OCI-LY1 (cell line): ENCODE data around the gene TNFAIP8L3.

Experiments used
- H2AFZ ChIP-seq: fragments of 200-600 bp; sonication (generic), shearing (Covaris generic); 2 replicates; pipeline ENCODE4 v1.6.0; 2014; ENCODE audit warnings: antibody characterized with exemption, mild to moderate bottlenecking, low read length
- H3F3A ChIP-seq: fragments of 200-600 bp; sonication (generic), shearing (Covaris generic); 2 replicates; pipeline ENCODE4 v1.6.0; 2014; ENCODE audit warnings: mild to moderate bottlenecking, antibody characterized with exemption, low read length, moderate library complexity; ENCODE audit not compliant: insufficient read depth
- H3K27ac ChIP-seq: fragments of 200-600 bp; sonication (generic); 2 replicates; pipeline ENCODE4 v1.5.1; 2014; ENCODE audit warnings: low read length, mixed run types, mild to moderate bottlenecking, low read depth; ENCODE audit not compliant: poor library complexity, severe bottlenecking
- H3K27me3 ChIP-seq: fragments of 200-600 bp; sonication (generic); 2 replicates; pipeline ENCODE4 v1.6.0; 2014; ENCODE audit warnings: antibody characterized with exemption, mild to moderate bottlenecking, low read length, moderate library complexity; ENCODE audit not compliant: insufficient read depth
- H3K36me3 ChIP-seq: fragments of 200-600 bp; sonication (generic); 2 replicates; pipeline ENCODE4 v1.6.1; 2014; ENCODE audit warnings: mild to moderate bottlenecking, antibody characterized with exemption, low read length, moderate library complexity, mixed read lengths; ENCODE audit not compliant: insufficient read depth
- H3K4me1 ChIP-seq: fragments of 200-600 bp; sonication (generic); 2 replicates; pipeline ENCODE4 v1.5.1; 2014; ENCODE audit warnings: mild to moderate bottlenecking, low read length, moderate library complexity; ENCODE audit not compliant: insufficient read depth, severe bottlenecking
- H3K4me2 ChIP-seq: fragments of 200-600 bp; sonication (generic), shearing (Covaris generic); 2 replicates; pipeline ENCODE4 v1.6.1; 2014; ENCODE audit warnings: low read length
- H3K4me3 ChIP-seq: fragments of 200-600 bp; sonication (generic); 2 replicates; pipeline ENCODE4 v1.5.1; 2014; ENCODE audit warnings: low read length, low read depth, mild to moderate bottlenecking, mixed read lengths; ENCODE audit not compliant: poor library complexity, severe bottlenecking
- H3K79me2 ChIP-seq: fragments of 200-600 bp; shearing (Covaris generic); 2 replicates; pipeline ENCODE4 v1.6.1; 2016; ENCODE audit warnings: mixed run types, low read length, mixed read lengths; ENCODE audit not compliant: insufficient read depth
- H3K9ac ChIP-seq: fragments of 200-600 bp; sonication (generic), shearing (Covaris generic); 2 replicates; pipeline ENCODE4 v1.6.1; 2014; ENCODE audit warnings: mild to moderate bottlenecking, low read length, mixed read lengths
- H3K9me2 ChIP-seq: fragments of 200-600 bp; sonication (generic), shearing (Covaris generic); 2 replicates; pipeline ENCODE4 v1.6.1; 2014; ENCODE audit warnings: low read depth, mild to moderate bottlenecking, low read length, mixed read lengths
- H3K9me3 ChIP-seq: fragments of 200-600 bp; shearing (Covaris generic); 2 replicates; pipeline ENCODE4 v1.6.1; 2014; ENCODE audit warnings: low read length, mixed read lengths
- H4K20me1 ChIP-seq: fragments of 200-600 bp; sonication (generic), shearing (Covaris generic); 2 replicates; pipeline ENCODE4 v1.6.0; 2016; ENCODE audit warnings: mild to moderate bottlenecking, low read length; ENCODE audit not compliant: insufficient read depth
- EZH2 ChIP-seq: fragments of 200-600 bp; sonication (generic), shearing (Covaris generic); IDR thresholded peaks from 2 replicates; pipeline ENCODE4 v1.8.0; 2017; ENCODE audit warnings: borderline replicate concordance, mixed run types, mild to moderate bottlenecking, antibody characterized with exemption, low read length, moderate library complexity, mixed read lengths
- TF ChIP-seq, protein P1 (sequence below): fragments of 200-600 bp; sonication (generic), shearing (Covaris generic); IDR thresholded peaks from 2 replicates; pipeline ENCODE4 v1.5.1; 2017; ENCODE audit warnings: mild to moderate bottlenecking, antibody characterized with exemption, low read length, moderate library complexity, mixed read lengths

The TNFAIP8L3 gene

GRCh38 chr15:51065261-51065660, 29.4 kb downstream of the TNFAIP8L3 start:
- no peaks in the 10 kb centered on the region for H3K36me3 ChIP-seq
- no peaks in the 10 kb centered on the region for H3K9me3 ChIP-seq
- no peak overlapping the region for H3K9ac ChIP-seq
- no peaks in the 10 kb centered on the region for H3F3A ChIP-seq
- TF ChIP-seq EZH2: no peak
- TF ChIP-seq, protein P1, sequence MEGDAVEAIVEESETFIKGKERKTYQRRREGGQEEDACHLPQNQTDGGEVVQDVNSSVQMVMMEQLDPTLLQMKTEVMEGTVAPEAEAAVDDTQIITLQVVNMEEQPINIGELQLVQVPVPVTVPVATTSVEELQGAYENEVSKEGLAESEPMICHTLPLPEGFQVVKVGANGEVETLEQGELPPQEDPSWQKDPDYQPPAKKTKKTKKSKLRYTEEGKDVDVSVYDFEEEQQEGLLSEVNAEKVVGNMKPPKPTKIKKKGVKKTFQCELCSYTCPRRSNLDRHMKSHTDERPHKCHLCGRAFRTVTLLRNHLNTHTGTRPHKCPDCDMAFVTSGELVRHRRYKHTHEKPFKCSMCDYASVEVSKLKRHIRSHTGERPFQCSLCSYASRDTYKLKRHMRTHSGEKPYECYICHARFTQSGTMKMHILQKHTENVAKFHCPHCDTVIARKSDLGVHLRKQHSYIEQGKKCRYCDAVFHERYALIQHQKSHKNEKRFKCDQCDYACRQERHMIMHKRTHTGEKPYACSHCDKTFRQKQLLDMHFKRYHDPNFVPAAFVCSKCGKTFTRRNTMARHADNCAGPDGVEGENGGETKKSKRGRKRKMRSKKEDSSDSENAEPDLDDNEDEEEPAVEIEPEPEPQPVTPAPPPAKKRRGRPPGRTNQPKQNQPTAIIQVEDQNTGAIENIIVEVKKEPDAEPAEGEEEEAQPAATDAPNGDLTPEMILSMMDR: no peak
- H3K79me2 ChIP-seq: no peaks in the 10 kb centered on the region
- H3K27me3 ChIP-seq: no peaks in the 10 kb centered on the region
- no peak overlapping the region for H2AFZ ChIP-seq
- no peaks in the 10 kb centered on the region for H3K9me2 ChIP-seq
- no peaks in the 10 kb centered on the region for H3K4me1 ChIP-seq
- H3K27ac ChIP-seq: no peak overlapping the region
- no peak overlapping the region for H3K4me2 ChIP-seq
- no peaks in the 10 kb centered on the region for H4K20me1 ChIP-seq
- no peak overlapping the region for H3K4me3 ChIP-seq

- H2AFZ ChIP-seq: no peak overlapping the region
- no peaks in the 10 kb centered on the region for H3K79me2 ChIP-seq
- H3K36me3 ChIP-seq: no peaks in the 10 kb centered on the region
- no peaks in the 10 kb centered on the region for H3K4me1 ChIP-seq
- H3K4me3 ChIP-seq: no peak overlapping the region
- H3K9me2 ChIP-seq: no peaks in the 10 kb centered on the region
- no peaks in the 10 kb centered on the region for H3F3A ChIP-seq
- no peak overlapping the region for H3K4me2 ChIP-seq
- 0 out of 2 replicates have a peak, but pooled peaks cover 2% of the 10 kb centered on the region for H3K27me3 ChIP-seq
- no peak overlapping the region for H3K9ac ChIP-seq
- no peaks in the 10 kb centered on the region for H4K20me1 ChIP-seq
- no peaks in the 10 kb centered on the region for H3K9me3 ChIP-seq
- H3K27ac ChIP-seq: no peak overlapping the region
- TF ChIP-seq, protein P1: no peak
- TF ChIP-seq EZH2: no peak
Measured at GRCh38 chr15:51062736-51063135, 32.0 kb downstream of the TNFAIP8L3 start.

- Histone ChIP-seq H3K36me3 (no peaks in the 10 kb centered on the region), H3K4me2 (no peak overlapping the region), H4K20me1 (no peaks in the 10 kb centered on the region), H3K27ac (no peak overlapping the region), H3K4me3 (no peak overlapping the region), H3K27me3 (0 out of 2 replicates have a peak, but pooled peaks cover 5% of the 10 kb centered on the region), H3K9me3 (no peaks in the 10 kb centered on the region), H3F3A (no peaks in the 10 kb centered on the region), H3K4me1 (no peaks in the 10 kb centered on the region), H3K9ac (no peak overlapping the region), H3K9me2 (no peaks in the 10 kb centered on the region), H3K79me2 (no peaks in the 10 kb centered on the region), H2AFZ (no peak overlapping the region)
- TF ChIP-seq, protein P1: no peak
- TF ChIP-seq EZH2: no peak
Measured at GRCh38 chr15:51060030-51060673, 34.6 kb downstream of the TNFAIP8L3 start.
